Spleen (tissue), 13 donors: ENCODE measurements around the gene RAD23B. TPM values are rescaled to one million over a fixed set of nuclear protein-coding genes. Genes with fewer than 3 reads are reported as not detected.

Source experiments
- DNase-seq: peaks from one replicate; pipeline ENCODE4 v3.0.0-alpha.2; 2020
- H3K27ac ChIP-seq, 8 donors: fragments of 200-600 bp; sonication (generic) in 7 of 8; 1 replicate in 4 of 8; 2 replicates in 4 of 8; pipeline versions ENCODE4 v1.5.0 to v1.8.0; 2016 to 2021; ENCODE audit warnings: inconsistent platforms in 4 of 8, mild to moderate bottlenecking in 4 of 8, moderate library complexity in 1 of 8
- H3K27me3 ChIP-seq, 7 donors: fragments of 200-600 bp; sonication (generic) in 6 of 7; replicated peaks in 1 of 7; 1 replicate in 4 of 7; 2 replicates in 3 of 7; pipeline versions ENCODE4 v1.5.0 to v1.8.0; 2016 to 2021; ENCODE audit warnings: inconsistent platforms in 3 of 7, mild to moderate bottlenecking in 1 of 7
- H3K36me3 ChIP-seq, 6 donors: fragments of 200-600 bp; sonication (generic) in 5 of 6; 1 replicate in 4 of 6; 2 replicates in 2 of 6; pipeline versions ENCODE4 v1.5.0 to v1.8.0; 2016 to 2021; ENCODE audit warnings: inconsistent platforms in 2 of 6
- H3K4me1 ChIP-seq, 6 donors: fragments of 200-600 bp; sonication (generic) in 5 of 6; 1 replicate in 3 of 6; 2 replicates in 3 of 6; pipeline versions ENCODE4 v1.5.0 to v1.8.0; 2016 to 2021; ENCODE audit warnings: inconsistent platforms in 3 of 6
- H3K4me3 ChIP-seq, 8 donors: fragments of 200-600 bp; sonication (generic) in 7 of 8; 1 replicate in 4 of 8; 2 replicates in 4 of 8; pipeline versions ENCODE4 v1.5.0 to v1.8.0; 2016 to 2021; ENCODE audit warnings: inconsistent platforms in 4 of 8, mild to moderate bottlenecking in 4 of 8, moderate library complexity in 2 of 8
- H3K9me3 ChIP-seq, 8 donors: fragments of 200-600 bp; sonication (generic) in 7 of 8; 1 replicate in 4 of 8; 2 replicates in 4 of 8; pipeline versions ENCODE4 v1.5.0 to v1.8.0; 2016 to 2021; ENCODE audit warnings: inconsistent platforms in 4 of 8
- POLR2A ChIP-seq, 3 donors: fragments of 450-650 bp; IDR thresholded peaks; one replicate each; pipeline ENCODE4 v1.5.1; 2017; ENCODE audit warnings: antibody characterized with exemption in 3 of 3, mild to moderate bottlenecking in 1 of 3
- POLR2AphosphoS5 ChIP-seq, 3 donors: sonication (generic); formaldehyde crosslinking; IDR thresholded peaks; one replicate each; pipeline ENCODE4 v1.5.1; 2017; ENCODE audit warnings: antibody characterized with exemption in 3 of 3
- WGBS, 5 donors: extraction: QIAGEN DNeasy Blood & Tissue Kit in 3 of 5; methylation state at CpG; one replicate each; pipeline versions ENCODE4 v1.1.5 to v1.1.7; 2013 to 2018; 5-methylcytosine and 5-hydroxymethylcytosine counted together
- intact Hi-C: fragments of 100-400 bp; cut with DNase I; formaldehyde crosslinking; loops from one replicate; pipeline ENCODE4 v1.15.0; 2023; ENCODE audit warnings: low total_unique reads
- long read RNA-seq, 2 donors: transcript quantifications; one replicate each; lab custom pipeline, GENCODE V29; 2026
- polyA plus RNA-seq, 3 donors: library from polyadenylated mRNA; stranded (reverse); fragments of 200-250 nt; gene quantifications; one replicate each; pipeline ENCODE4 v1.2.1, GENCODE V29; 2013
- total RNA-seq, 7 donors: library from RNA; depleted of rRNA in 3 of 7; stranded (reverse); fragments of >200 nt in 3 of 7; fragmentation: NEBNext Ultra II Directional in 4 of 7; extraction: Animal tissue kit (Norgen Biotek cat#: 25700) in 4 of 7; gene quantifications; one replicate each; pipeline versions ENCODE4 v1.1.0 to v1.2.1, GENCODE V29; 2016 to 2021
- TF ChIP-seq, protein P1 (sequence below), 11 experiments: fragments of 200-600 bp in 7 of 11; fragments of 450-650 bp in 4 of 11; sonication (generic) in 4 of 11; IDR thresholded peaks in 8 of 11; conservative IDR thresholded peaks in 3 of 11; 1 replicate in 7 of 11; 2 replicates in 4 of 11; pipeline versions ENCODE4 v1.4.0 to v1.8.0; 2016 to 2021; ENCODE audit warnings: antibody characterized with exemption in 11 of 11, inconsistent platforms in 4 of 11, mild to moderate bottlenecking in 1 of 11
- donor health status: healthy with polysubstance abuse.
- donor health status: DM: no; HTN: no; CAD: no; lungs with moderate emphysema.
- donor health status: DM: no; HTN: no; CAD: no.
- donor health status: Bipolar disorder and iron deficiency.
- donor health status: healthy.
- donor health status: DM: no; HTN: no; CAD: no.
- donor health status: DM: yes; HTN: yes; CAD: no.

The RAD23B gene
- 10 to 100 TPM; 52.8 to 91.9 (median 69.7) TPM for total RNA-seq
- 10 to 100 TPM; 21.3 to 35.8 (median 27.7) TPM for polyA plus RNA-seq
- long read RNA-seq, donor 1, full-length matches to known transcripts = 21 of 132 reads
- long read RNA-seq, donor 1, partial matches to known transcripts = 111 of 132 reads
- long read RNA-seq, donor 1, other reads (novel, unspliced or antisense) = 0 of 132 reads
- long read RNA-seq, donor 2, full-length matches to known transcripts = 17 of 63 reads
- long read RNA-seq, donor 2, partial matches to known transcripts = 46 of 63 reads
- long read RNA-seq, donor 2, other reads (novel, unspliced or antisense) = 0 of 63 reads

DNA sequence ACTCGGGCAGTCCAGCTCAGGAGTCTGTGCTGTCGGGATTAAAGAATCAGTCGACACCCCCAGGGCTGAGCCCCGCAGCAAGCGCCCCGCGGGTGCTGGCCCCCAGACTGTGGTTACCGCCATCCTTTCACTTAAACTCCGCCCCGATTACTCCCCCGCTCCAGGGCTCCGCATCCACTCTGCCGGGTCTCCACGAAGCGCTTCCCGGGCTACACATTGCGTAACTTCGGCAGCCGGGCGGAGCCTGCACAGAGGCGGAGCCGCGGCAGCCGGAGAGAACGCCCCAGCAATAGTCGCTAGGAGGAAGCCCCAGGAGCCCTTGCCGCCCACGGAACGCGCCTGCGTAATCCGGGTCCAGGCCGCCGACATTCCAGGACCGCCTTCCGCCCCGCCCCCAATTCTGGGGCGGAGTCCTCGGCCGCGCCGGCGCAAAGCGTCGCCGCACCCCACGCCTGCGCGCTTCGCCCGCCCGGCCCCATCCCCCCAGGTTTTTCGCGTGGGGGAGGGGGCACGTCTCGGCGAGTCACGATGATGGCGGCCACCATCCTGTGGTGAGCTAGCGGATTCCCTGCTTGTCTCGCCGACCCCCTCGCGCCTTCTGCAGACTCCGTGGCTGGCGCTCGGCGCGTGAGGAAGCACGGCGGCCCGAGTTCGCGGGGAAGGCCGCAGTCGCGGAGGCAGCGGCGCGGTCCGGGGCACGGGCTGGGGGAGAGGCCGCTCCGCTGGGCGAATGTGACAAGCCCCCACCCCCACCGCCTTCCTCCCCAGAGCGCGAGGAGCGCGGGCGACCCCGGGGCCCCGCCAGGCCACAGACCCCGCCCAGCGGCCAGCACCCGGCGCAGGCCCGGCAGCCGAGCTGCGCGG, at the start of gene RAD23B:
TSS of gene RAD23B (plus strand) at position 521 of the 864 bp plus-strand sequence. CDS start 351 bp downstream, outside the sequence.
- Histone ChIP-seq H3K27me3 (no peaks in the 10 kb centered on the region), H3K4me3 (peak within 1 kb of the TSS; percentile 73 to 100 (median 95)), H3K36me3 (no peaks in the 10 kb centered on the region), H3K9me3 (no peaks in the 10 kb centered on the region), H3K4me1 (peaks cover 33 to 63% (median 54%) of the 10 kb centered on the region in 6 donors), H3K27ac (peak within 1 kb of the TSS; percentile 90 to 100 (median 100))
- DNase-seq = peak; percentile 99
- intact Hi-C loops = loop anchor here (10.0 kb wide), 1 partner anchor 52 kb away; no protein-coding TSS in a partner anchor
- 0 to 1% (median 0%) methylated on average over 28 to 101 of the region's 101 CpGs for WGBS, 5 donors
- TF ChIP-seq, protein P1, sequence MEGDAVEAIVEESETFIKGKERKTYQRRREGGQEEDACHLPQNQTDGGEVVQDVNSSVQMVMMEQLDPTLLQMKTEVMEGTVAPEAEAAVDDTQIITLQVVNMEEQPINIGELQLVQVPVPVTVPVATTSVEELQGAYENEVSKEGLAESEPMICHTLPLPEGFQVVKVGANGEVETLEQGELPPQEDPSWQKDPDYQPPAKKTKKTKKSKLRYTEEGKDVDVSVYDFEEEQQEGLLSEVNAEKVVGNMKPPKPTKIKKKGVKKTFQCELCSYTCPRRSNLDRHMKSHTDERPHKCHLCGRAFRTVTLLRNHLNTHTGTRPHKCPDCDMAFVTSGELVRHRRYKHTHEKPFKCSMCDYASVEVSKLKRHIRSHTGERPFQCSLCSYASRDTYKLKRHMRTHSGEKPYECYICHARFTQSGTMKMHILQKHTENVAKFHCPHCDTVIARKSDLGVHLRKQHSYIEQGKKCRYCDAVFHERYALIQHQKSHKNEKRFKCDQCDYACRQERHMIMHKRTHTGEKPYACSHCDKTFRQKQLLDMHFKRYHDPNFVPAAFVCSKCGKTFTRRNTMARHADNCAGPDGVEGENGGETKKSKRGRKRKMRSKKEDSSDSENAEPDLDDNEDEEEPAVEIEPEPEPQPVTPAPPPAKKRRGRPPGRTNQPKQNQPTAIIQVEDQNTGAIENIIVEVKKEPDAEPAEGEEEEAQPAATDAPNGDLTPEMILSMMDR (IDR thresholded peaks at IDR 0.05 in 8 of 11, conservative IDR thresholded peaks at IDR 0.05 in 3 of 11) = peak in 4 of 11 experiments; percentile 4 to 48 (median 28)
- TF ChIP-seq POLR2A (IDR thresholded peaks at IDR 0.05) = peak in 2 of 3 donors; percentile 48 to 76
- TF ChIP-seq POLR2AphosphoS5 (IDR thresholded peaks at IDR 0.05) = peak; percentile 97 to 98 (median 97)

DNA sequence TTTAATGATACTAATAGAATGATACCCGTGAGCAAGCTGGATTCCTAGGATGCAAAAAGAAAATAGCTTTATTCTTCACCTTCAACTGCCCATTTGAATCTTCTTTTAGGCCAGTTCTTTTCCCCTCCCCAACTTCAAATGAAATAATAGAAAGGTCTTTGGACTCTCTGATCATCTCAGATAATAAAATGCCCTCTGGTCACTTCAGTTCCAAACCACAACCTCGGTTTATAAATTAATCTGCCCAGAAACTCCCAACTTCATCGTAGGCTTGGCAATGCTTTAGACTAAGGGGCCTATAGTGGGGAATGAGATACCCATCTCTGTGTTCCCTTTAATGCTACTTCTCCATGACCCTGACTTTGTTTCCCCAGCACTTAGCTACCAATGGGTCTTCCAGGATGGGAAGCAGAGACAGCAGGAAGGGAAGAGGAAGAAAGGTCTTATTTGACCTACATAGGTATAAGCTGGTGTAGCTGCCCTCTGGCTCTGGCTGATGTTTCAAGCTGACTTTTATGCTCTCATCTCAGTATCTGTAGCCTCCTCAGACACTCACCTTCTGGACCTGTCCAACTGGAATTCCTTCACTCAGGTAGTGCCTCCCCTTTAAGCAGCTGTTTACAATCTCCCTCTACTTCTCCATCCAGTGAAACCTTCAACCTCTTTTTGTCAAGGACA, 47.2 kb upstream of the RAD23B start:
- Histone ChIP-seq H3K27me3 (no peaks in the 10 kb centered on the region), H3K4me3 (no peak overlapping the region), H3K4me1 (no peaks in the 10 kb centered on the region), H3K36me3 (no peaks in the 10 kb centered on the region), H3K9me3 (no peaks in the 10 kb centered on the region), H3K27ac (no peak overlapping the region)
- WGBS, 5 donors = 70 to 91% (median 86%) methylated on average over 3 of the region's 3 CpGs
- DNase-seq = no peak
- intact Hi-C loops = loop anchor here (5.0 kb wide), 1 partner anchor 106 kb away; no protein-coding TSS in a partner anchor
- TF ChIP-seq POLR2AphosphoS5 (IDR thresholded peaks at IDR 0.05) (no peak), POLR2A (IDR thresholded peaks at IDR 0.05) (no peak)
- TF ChIP-seq, protein P1 (IDR thresholded peaks at IDR 0.05 in 8 of 11, conservative IDR thresholded peaks at IDR 0.05 in 3 of 11) = no peak

DNA sequence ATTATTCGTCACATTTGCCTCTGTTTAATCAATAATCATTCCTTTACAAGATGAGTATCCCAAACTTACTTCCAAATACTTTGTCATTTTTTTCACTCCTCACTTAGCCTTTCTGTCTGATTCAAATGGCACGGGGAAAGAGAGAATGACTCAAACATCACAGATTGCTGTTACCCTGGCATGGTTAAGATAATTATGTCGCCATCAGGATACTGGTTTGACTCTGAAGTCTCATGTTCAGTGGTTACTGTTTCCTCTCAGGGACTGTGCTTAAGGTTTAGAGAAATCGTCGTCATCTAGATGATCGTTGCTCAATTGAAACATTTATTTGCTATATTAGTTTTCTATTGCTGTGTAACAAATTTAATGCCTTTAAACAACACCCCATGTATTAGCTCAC, 45.2 kb upstream of the RAD23B start:
- Histone ChIP-seq H3K4me3 (no peak overlapping the region), H3K27me3 (no peaks in the 10 kb centered on the region), H3K36me3 (no peaks in the 10 kb centered on the region), H3K4me1 (no peaks in the 10 kb centered on the region), H3K9me3 (no peaks in the 10 kb centered on the region), H3K27ac (no peak overlapping the region)
- intact Hi-C loops = loop anchor here (5.0 kb wide), 1 partner anchor 104 kb away; no protein-coding TSS in a partner anchor
- no peak for TF ChIP-seq POLR2A (IDR thresholded peaks at IDR 0.05)
- TF ChIP-seq POLR2AphosphoS5 (IDR thresholded peaks at IDR 0.05) = no peak
- TF ChIP-seq, protein P1 (IDR thresholded peaks at IDR 0.05 in 8 of 11, conservative IDR thresholded peaks at IDR 0.05 in 3 of 11) = no peak
- WGBS, 5 donors = 57 to 91% (median 73%) methylated on average over 6 of the region's 6 CpGs
- no peak for DNase-seq
